A549 (cell line): ENCODE data around the gene MKNK1.

Source experiments
- CTCF ChIP-seq: fragments of >200 bp; sonication (Bioruptor Twin); formaldehyde crosslinking; IDR thresholded peaks from 3 replicates; pipeline ENCODE4 v1.5.1; 2016
- EP300 ChIP-seq, 2 experiments: fragments of >200 bp; sonication (Bioruptor Twin); formaldehyde crosslinking; IDR thresholded peaks; 2 replicates in 1 of 2; 3 replicates in 1 of 2; pipeline ENCODE4 v1.6.1; 2016 to 2017
- GATA3 ChIP-seq: IDR thresholded peaks from 2 replicates; pipeline ENCODE4 v1.6.1; 2012; ENCODE audit warnings: borderline replicate concordance
- HOXB13 ChIP-seq: fragments of 250-450 bp; sonication (Bioruptor Pico); IDR thresholded peaks from 2 replicates; pipeline ENCODE4 v1.5.0; 2020; ENCODE audit warnings: low read depth, mild to moderate bottlenecking, moderate library complexity
- MAFK ChIP-seq: fragments of 450-650 bp; IDR thresholded peaks from 2 replicates; pipeline ENCODE4 v1.6.1; 2014; ENCODE audit not compliant: partially characterized antibody
- NFE2L2 ChIP-seq: fragments of 150-350 bp; conservative IDR thresholded peaks from 2 replicates; pipeline ENCODE4 v1.6.1; 2014; ENCODE audit warnings: low read length
- POLR2A ChIP-seq: IDR thresholded peaks from 2 replicates; pipeline ENCODE4 v1.6.1; 2012; ENCODE audit warnings: mild to moderate bottlenecking, low read length
- SREBF2 ChIP-seq: fragments of 450-650 bp; IDR thresholded peaks from 2 replicates; pipeline ENCODE4 v1.6.1; 2014; ENCODE audit warnings: mild to moderate bottlenecking, moderate library complexity

- TF ChIP-seq POLR2A = no peak
- TF ChIP-seq CTCF = no peak
- no peak for TF ChIP-seq HOXB13
- TF ChIP-seq GATA3 = no peak
- TF ChIP-seq SREBF2 = no peak
- TF ChIP-seq EP300 (IDR thresholded peaks at IDR 0.05) = no peak
- no peak for TF ChIP-seq NFE2L2
- TF ChIP-seq MAFK = no peak
Observed at GRCh38 chr1:46646331-46646730, 42.3 kb upstream of the MKNK1 start.
